Islet precursor cell (in vitro differentiated cells): ENCODE data around the gene PRRT4.
A peak's percentile ranks its signal among the peaks of the same experiment; 100 is the strongest.

Source experiments
- DNase-seq: peaks from one replicate; pipeline ENCODE4 v3.0.0-alpha.2; 2018

PRRT4 gene

DNA sequence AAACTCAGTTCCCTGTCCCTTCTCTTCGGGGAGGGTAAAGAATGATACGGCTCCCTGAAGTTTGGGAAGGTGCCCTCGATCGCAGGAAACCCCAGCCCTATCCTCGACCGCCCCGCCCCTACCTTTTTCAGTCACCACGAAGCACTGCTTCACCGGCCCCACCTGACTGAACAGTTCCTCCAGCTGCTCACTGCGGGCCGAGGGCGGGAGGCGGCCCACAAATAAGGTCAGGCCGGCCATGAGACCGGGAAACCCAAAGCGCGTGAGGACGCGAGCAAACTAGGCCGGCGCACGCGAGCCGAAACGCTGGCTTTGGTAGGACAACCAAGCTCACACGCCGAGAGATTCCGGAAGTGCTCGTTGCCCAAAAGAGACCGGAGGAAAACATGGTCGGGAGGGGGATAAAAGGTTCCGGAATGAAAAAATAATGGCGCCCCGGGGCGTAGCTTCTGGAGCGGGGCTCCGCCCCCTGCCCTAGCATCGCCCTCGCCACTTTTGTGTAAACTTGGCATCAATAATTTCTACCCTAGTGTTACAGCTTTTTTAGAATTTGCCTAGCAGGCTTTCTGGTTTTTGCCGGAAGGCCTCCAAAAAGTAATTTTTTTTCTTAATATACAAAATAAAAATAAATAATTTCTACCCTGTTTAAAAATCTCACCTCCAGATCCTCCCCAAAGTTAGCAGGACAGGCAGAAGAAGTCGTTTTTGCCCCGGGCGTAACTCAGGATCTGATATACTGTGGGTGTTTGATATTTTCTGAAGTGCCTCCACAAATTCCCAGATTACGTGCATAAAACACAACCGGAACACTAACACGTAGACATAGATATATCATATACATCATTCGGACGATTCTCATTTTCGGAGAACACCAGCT is 17.7 kb downstream of the PRRT4 start, which contains the start of gene RBM28:
TSS of gene RBM28 (minus strand) at position 355 of the 877 bp plus-strand sequence. CDS start at position 240, 115 bp downstream.
- DNase-seq, result peak; percentile 93

DNA sequence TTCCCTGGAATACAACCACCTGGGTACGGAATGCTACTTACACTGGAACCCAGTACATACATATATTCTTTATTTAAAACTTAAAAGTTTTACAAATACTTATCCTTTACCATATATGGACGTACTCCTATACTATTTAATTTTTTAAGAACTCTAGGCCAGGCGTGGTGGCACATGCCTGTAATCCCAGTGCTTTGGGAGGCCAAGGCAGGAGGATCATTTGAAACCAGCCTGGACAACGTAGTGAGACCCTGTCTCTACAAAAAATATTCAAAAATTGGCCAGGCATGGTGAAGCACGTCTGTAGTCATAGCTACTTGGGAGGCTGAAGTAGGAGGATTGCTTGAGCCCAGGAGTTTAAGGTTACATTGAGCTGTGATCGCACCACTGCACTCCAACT is 19.8 kb downstream of the PRRT4 start:
- DNase-seq, result no peak

DNA sequence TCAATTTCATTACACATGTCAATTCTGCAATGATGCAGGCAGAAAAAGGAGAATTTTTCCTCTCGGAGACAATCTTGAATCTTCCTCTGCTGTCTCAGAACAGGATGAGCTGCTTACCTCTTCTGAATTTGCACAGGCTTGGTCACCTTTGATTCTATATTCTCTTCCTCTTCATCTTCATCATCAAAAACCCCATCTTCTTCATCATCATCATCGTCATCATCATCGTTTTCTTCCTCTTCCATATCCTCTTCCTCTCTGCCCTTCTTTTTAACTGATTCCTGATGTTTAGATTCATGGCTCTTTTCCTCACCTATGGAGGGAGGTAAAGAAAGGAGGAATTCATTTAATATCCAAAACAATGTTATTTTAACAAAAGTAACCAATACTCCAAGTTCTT is 25.8 kb downstream of the PRRT4 start:
- no peak for DNase-seq

DNA sequence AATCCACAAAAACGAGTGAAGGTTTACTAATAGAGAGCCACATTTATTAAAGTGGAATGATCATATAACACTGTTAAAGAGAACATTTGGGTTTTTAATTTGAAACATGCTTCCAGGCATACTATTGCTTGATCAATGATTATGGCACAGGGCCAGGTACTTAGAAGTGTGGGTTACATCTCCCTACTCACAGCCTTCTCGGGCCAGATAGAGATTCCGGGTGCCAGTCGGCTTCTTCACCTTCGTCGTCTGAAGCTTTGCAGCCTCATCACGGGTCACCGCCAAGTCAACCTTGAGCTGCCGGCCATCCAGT is 37.2 kb downstream of the PRRT4 start:
- no peak for DNase-seq

DNA sequence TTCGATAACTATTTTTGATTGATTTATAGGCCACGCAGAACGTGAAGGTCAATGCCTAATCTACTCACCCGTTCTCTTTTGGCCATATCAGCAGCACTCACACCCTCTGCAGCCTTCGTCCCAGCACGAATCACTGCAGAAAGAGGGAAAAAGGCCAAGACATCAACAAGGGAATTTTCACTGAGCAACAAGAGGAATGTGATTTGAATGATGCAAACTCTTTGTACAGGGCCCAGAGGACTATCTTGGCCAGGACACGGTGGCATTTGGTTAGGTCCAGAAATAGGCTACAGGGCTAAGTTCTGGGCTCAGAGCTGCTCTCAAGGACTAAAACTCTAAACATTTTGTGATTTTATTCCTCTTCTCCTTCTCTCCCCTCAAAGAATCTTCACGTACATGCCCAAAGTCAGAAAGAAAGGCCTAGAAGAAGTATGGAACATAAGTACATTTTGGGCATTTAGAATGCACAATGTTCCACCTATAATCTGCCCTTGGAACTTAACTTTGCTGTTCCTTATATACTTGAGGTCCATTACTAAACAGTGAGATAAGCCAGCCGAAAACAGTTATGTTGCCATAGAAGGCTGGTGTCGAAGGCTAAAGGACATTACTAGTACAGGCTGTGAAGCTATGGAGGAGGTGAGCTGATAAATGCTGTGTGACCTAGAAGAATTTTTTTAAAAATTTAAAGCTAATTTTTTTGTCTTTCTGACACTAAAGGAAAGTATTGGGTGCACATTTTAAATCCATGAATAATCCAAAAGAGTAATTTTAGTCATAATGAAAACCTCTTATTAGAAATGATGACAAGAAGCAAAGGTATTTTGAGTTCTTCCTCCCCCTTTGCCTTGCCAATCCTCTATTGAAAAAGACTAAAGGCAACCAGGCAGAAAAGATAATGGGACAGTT is 37.8 kb downstream of the PRRT4 start:
- no peak for DNase-seq

DNA sequence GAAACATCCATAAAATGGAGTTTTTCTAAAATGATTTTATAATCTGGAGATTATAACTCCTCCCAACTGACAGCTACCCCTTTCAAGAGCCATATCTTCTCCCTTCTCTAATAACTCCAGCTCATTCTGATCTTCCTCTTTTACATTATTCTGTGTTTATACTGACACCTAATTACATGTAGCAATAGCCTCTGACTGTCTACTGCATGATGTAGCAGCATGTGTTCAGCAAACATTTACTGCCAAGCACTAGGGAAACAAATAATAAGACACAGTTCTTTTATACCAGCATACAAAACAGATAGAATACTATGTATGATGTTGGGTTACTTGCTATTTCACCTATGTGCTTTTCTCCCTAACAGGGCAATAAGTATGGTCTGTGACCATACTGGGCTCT is 38.5 kb downstream of the PRRT4 start:
- no peak for DNase-seq

DNA sequence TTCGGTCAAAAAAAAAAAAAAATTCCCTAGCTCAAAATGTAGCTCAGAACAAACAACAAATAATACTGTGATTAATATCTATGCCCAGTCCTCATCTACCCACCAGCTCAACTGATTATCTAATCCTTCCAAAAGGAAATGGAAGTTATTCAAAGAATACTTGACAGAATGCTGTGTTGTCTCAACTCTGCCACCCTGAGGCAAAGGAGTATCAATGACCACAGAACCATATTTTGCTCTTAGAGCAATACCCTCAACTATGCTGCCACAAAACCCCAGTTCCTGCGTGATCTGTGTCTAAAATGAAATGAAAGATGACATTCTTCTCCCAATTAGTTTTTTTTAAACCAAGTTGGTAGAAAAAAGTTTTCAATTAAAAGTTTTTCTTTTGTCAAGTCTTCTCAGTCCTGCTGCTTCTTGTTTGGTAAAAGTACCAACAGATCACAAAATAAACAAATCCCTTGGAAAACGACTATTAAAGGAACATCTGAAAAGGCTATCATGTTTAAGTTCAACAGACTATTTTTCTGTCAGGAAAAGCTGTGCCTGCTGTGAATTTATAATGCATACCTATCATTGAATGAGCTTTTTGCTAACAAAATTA is 39.3 kb downstream of the PRRT4 start:
- no peak for DNase-seq

DNA sequence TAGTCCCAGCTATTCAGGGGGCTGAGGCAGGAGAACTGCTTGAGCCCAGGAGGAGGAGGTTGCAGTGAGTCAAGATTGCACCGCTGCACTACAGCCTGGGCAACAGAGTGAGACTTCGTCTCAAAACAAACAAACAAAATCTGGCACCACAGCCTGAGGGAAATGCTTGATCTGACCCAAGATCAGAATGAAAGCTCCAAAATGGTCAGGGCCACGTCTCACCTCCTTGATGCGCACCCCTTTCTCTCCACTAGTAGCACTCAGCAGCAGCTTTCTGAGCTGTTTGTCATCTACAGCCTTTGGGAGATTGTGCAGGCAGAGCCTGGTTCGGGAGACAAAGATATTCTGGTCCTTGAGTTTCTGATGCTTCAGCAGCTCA is 40.5 kb downstream of the PRRT4 start:
- DNase-seq, result no peak

DNA sequence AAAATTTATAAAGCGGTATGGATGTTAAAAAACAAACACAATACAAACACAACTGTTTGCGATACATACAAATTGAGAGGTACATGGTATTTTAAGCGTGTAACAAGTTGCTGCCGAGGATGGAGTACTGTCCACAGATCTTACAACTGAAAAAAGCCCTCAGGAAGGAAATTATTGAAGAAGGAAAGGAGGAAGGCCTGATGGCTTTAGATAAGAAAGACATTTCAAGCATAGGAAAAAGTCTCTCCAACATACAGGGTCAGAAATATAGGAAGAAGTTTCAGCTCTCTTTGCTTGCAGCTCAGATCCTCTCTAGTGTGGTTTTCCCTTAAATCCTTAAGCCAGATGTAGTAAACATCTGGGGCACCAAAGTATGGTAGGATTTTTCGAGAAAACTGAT is 42.8 kb downstream of the PRRT4 start:
- DNase-seq, result no peak

DNA sequence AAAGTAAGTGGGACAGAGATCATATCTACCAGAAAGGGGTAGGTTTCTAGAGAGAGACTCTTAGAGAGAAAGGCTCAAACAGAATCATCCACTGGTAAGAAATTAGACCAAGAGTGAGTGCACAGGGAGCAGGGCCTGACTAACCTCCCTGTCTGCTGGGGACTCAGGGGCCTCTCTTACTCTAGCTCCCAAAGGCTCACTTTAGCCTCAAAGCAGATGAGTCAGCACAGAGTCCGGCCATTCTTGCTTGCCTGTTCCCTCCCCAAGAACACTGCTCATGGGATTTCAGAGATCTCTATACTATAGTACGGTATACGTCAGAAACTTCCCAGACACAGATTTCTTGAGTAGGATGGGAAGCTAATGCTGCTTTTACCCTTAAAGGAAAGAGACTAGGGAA is 50.5 kb downstream of the PRRT4 start:
- DNase-seq, result no peak

DNA sequence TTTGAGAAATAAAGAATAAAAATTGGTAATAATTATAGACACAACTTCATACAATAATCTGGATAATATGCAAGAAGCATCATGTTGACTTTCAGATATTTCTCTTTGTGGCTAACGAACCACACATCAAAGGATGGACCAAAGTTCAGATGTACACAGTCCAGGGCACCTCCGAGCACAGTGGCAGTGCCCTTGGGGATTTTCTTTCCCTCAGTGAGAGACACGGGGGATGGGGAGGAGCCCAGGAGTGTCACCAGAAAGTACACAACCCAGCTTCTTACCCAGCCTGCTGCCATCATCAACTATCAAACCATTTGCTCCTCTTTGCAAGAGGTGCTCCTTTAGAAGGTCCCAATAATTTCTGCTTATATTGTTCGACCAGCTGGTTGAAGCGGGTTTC is 51.0 kb downstream of the PRRT4 start:
- DNase-seq, result no peak

DNA sequence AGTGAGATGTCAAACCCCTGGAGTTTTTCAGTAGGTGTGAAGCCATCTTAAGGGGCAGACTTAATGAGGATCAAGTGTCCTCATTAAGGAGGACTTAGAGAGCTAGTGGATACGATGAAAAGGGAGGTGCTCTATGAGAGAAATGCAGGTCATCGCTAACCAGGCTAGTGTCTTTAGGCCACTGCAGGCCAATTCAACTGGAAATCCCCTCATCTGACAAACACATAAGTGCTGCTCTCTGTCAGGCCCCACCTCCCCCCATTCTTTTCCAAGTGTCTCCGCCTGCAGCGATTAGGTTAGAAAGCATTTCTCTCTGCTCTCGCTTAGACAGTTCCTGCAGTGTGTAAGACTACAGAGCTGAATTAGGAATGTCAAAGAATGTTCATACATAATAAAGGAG is 51.5 kb downstream of the PRRT4 start:
- no peak for DNase-seq

DNA sequence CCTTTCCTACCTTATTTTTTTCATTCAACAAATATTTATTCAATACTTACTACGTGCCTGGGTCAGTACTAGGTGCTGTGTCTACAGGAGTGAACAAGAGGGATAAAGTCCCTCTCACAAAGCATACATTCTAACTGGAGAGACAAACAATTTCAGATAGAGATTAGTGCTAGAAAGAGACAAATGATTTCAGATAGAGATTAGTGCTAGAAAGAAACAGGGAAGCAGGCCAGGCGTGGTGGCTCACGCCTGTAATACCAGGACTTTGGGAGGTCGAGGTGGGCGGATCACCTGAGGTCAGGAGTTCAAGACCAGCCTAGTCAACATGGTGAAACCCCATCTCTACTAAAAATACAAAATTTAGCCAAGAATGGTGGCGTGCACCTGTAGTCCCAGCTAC is 52.4 kb downstream of the PRRT4 start:
- no peak for DNase-seq

DNA sequence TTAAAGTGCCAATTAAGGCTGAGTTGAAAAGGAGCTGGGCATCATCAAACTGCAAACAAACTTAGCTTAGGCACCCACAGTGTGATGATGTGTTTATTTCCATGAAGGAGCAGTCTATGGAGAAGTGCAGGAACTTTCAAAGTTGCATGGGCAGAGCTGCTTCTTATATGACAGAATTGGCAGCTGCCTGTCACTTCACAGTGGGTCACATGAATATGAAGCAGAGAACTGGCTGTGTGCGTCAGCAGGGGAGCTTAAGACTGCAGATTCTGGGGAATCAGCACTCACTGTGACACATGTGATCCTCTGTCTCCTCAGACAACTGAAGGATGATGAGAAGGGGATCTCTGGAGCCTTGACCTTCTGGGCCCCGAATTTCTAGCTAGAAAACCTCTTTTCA is 54.4 kb downstream of the PRRT4 start:
- DNase-seq, result no peak

DNA sequence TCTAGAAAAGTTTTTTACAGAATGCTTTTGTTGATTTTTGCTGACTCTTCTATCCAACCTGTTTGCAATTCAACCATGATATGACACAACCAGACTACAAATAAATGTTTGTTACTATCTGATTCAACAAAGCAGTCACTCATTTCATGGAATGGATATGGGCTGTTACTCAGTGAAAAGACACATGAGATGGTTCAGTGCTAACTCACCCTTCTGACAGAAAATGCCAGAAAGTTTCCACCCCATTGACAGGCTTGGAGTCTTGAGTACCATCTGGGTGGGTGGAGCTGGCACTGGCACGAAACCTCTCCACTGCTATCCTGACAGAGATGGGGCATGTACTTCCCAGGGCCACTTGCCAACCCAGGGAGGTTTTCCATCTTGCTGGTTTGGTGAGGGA is 57.3 kb downstream of the PRRT4 start:
- DNase-seq, result no peak

DNA sequence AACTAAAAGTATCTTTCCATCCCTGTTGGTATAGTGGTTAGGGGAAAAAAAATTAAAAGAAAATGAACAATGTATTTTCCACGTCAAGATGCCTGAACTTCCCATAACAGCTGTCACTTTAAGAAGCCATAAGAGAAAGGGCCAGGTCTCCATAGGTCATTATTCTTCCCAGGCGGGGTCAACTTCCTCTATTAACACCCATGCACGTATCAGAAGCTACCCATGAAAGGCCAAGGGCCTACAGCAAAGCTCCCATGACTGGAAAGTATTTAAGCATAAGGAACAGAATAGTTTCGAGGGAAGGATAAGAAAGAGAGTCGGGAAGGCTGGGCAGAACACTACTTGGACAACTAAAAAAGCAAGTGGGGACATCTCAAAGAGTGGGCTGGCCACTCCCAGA is 57.8 kb downstream of the PRRT4 start:
- no peak for DNase-seq

DNA sequence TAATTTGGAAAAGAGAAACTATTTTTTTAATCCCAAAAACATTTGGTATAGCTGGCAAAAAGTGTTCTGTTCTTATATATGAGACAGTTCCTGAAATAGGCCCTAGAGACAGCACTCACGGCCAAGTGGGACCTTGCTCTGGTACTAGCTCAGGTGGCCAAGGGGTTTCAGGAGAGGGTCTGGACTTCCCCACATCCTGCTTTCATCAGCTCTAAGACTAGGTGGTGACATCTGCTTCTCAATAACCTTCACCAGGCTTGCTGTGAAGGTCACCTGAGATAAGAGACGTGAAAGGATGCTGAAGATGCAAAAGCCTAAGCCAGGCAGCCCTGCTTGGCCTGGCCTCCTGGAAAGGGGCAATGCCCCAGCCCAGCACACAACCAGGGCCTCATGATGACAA is 58.4 kb downstream of the PRRT4 start:
- no peak for DNase-seq

DNA sequence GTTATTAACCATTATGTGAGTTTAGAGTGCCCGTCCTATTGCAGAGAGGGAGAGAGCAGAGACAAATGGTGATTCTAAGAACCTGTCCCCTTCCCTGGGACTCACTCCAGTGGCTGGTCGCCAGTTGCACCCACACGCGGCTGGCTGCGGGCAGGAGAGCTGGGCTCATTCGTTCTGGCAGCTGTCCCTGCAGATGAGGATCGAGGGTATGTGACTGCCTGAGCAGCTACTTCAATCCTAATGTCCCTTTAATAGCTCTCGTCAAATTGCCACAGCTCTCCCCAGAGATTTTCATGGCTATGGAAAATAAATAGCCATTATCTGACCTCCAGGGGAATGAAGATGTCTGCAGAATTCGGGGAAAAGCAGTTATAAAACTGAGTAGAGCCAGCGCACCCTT is 59.4 kb downstream of the PRRT4 start:
- no peak for DNase-seq
